ENCODE results near the gene TAS2R4. TPM values are rescaled to one million over a fixed set of nuclear protein-coding genes. Genes with fewer than 3 reads are reported as not detected.

Gene TAS2R4
- total and polyA plus RNA-seq, 2 of the 8 experiments (the other 6 are each of a cell fraction or from before 2014, with no cell fraction given) = 0.88 to 1.3 TPM

- TF ChIP-seq E2F6 (IDR thresholded peaks at IDR 0.05) (0 out of 2 replicates have a peak, but pooled peaks have one; percentile 6), NRF1 (IDR thresholded peaks at IDR 0.05; ENCODE audit: low read depth, low read length) (no peak), USF2 (IDR thresholded peaks at IDR 0.05; ENCODE audit: low read length) (no peak), JUND (IDR thresholded peaks at IDR 0.05; ENCODE audit: low read length) (no peak), CTBP2 (IDR thresholded peaks at IDR 0.05; ENCODE audit: borderline replicate concordance, insufficient read depth, insufficient read length, low read length) (no peak), CTCF (IDR thresholded peaks at IDR 0.05; ENCODE audit: control extremely low read depth in 1 of 3, insufficient read depth in 1 of 3, low read depth in 1 of 3, low read length in 3 of 3) (0 out of 4 replicates have a peak, but pooled peaks of 1 of the 3 experiments have one; percentile 18), TBP (IDR thresholded peaks at IDR 0.05; ENCODE audit: low read depth, low read length) (no peak), SIRT6 (IDR thresholded peaks at IDR 0.05; ENCODE audit: low read length) (no peak), CHD1 (IDR thresholded peaks at IDR 0.05; ENCODE audit: low read depth, low read length) (no peak)
- TF ChIP-seq, protein P1, sequence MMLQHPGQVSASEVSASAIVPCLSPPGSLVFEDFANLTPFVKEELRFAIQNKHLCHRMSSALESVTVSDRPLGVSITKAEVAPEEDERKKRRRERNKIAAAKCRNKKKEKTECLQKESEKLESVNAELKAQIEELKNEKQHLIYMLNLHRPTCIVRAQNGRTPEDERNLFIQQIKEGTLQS (IDR thresholded peaks at IDR 0.05; ENCODE audit: insufficient read depth, low read depth, low read length) = no peak
These were observed 37.9 kb upstream of the TAS2R4 start (continued) for GRCh38 chr7:141738592-141739013.
